Amniotic epithelial cell (primary cell): ENCODE results near the gene UBASH3A.
"Not testable (repeated sequence)": the region's sequence is repeated elsewhere in the genome, so short reads cannot be mapped to it uniquely, and the experiment has no call there.

Experiments
- DNase-seq: peaks from one replicate; pipeline ENCODE4 v3.0.0-alpha.2; 2010; ENCODE audit warnings: low read depth

The UBASH3A gene

GRCh38 chr21:42390696-42391095, 13.0 kb upstream of the UBASH3A start:
- no peak for DNase-seq

GRCh38 chr21:42391297-42391696, 12.4 kb upstream of the UBASH3A start:
- DNase-seq: no peak

- no peak for DNase-seq
Observed at GRCh38 chr21:42392731-42393442, 10.8 kb upstream of the UBASH3A start.

- no peak for DNase-seq
Observed at GRCh38 chr21:42393443-42393950, 10.2 kb upstream of the UBASH3A start.

- DNase-seq: no peak
Observed at GRCh38 chr21:42395302-42395701, 8.4 kb upstream of the UBASH3A start.

- DNase-seq: no peak
Observed at GRCh38 chr21:42395905-42396651, 7.6 kb upstream of the UBASH3A start, which contains the start of gene TMPRSS3. TSS of gene TMPRSS3 (minus strand) at chr21:42396052. CDS start at chr21:42395417, 635 bp downstream.

- DNase-seq: no peak
Observed at GRCh38 chr21:42396799-42397745, 6.6 kb upstream of the UBASH3A start.

- DNase-seq: no peak
Observed at GRCh38 chr21:42397746-42398394, 5.8 kb upstream of the UBASH3A start.

- DNase-seq: no peak
Observed at GRCh38 chr21:42398436-42399028, 5.2 kb upstream of the UBASH3A start.

GRCh38 chr21:42400525-42400924, 3.2 kb upstream of the UBASH3A start:
- no peak for DNase-seq

GRCh38 chr21:42401154-42401553, 2.5 kb upstream of the UBASH3A start:
- no peak for DNase-seq

GRCh38 chr21:42401820-42402251, 1.9 kb upstream of the UBASH3A start:
- no peak for DNase-seq

- no peak for DNase-seq
Observed at GRCh38 chr21:42404539-42404938, 837 bp downstream of the UBASH3A start.

GRCh38 chr21:42405064-42406013, 1.6 kb downstream of the UBASH3A start:
- no peak for DNase-seq

- DNase-seq: no peak
Observed at GRCh38 chr21:42406201-42406621, 2.5 kb downstream of the UBASH3A start.

- DNase-seq: no peak
Observed at GRCh38 chr21:42406866-42407265, 3.2 kb downstream of the UBASH3A start.

GRCh38 chr21:42407476-42407875, 3.8 kb downstream of the UBASH3A start:
- no peak for DNase-seq

GRCh38 chr21:42408718-42409117, 5.0 kb downstream of the UBASH3A start:
- not testable (repeated sequence) for DNase-seq

- DNase-seq: no peak
Observed at GRCh38 chr21:42409366-42409765, 5.7 kb downstream of the UBASH3A start.
